ENCODE data around the gene OR6C1. TPM values are rescaled to one million over a fixed set of nuclear protein-coding genes. Genes with fewer than 3 reads are reported as not detected.

The OR6C1 gene
- total and polyA plus RNA-seq, 10 of the 15 experiments (the other 5 are each of a cell fraction or from before 2014, with no cell fraction given): not detected

Other genes with a start within 250 kb of the OR6C1 start
Only the 7 nearest of the 12 such genes appear.
- not detected in 2 replicates for gene OR10A7, start 93.3 kb upstream of the OR6C1 start, total RNA-seq (2014; rRNA removed)
- gene OR10A7, start 93.3 kb upstream of the OR6C1 start, total RNA-seq (2014; rRNA removed; fragmentation: Illumina TruSeq; extraction: Trizol): not detected in 2 replicates
- not detected in 2 replicates for gene OR10A7, start 93.3 kb upstream of the OR6C1 start, total RNA-seq (2021)
- gene OR10A7, start 93.3 kb upstream of the OR6C1 start, polyA plus RNA-seq (2011; rRNA removed): not detected in 2 replicates
- not detected in 2 replicates for gene OR10A7, start 93.3 kb upstream of the OR6C1 start, polyA plus RNA-seq (2014; fragmentation: Illumina TruSeq; extraction: Trizol)
- not detected for gene OR10A7, start 93.3 kb upstream of the OR6C1 start, polyA plus RNA-seq (2014; fragmentation: Nextera tagmentation; extraction: Ambion mirVana)
- not detected in 2 replicates for gene OR10A7, start 93.3 kb upstream of the OR6C1 start, polyA plus RNA-seq (2014; rRNA removed)
- not detected for gene OR10A7, start 93.3 kb upstream of the OR6C1 start, polyA plus RNA-seq (2016; fragmentation: Nextera tagmentation; extraction: Ambion mirVana)
- gene OR6C74, start 69.7 kb upstream of the OR6C1 start, total RNA-seq (2014; rRNA removed): not detected in 2 replicates
- gene OR6C74, start 69.7 kb upstream of the OR6C1 start, total RNA-seq (2014; rRNA removed; fragmentation: Illumina TruSeq; extraction: Trizol): not detected in 2 replicates
- not detected in 2 replicates for gene OR6C74, start 69.7 kb upstream of the OR6C1 start, total RNA-seq (2021)
- not detected in 2 replicates for gene OR6C74, start 69.7 kb upstream of the OR6C1 start, polyA plus RNA-seq (2011; rRNA removed)
- gene OR6C74, start 69.7 kb upstream of the OR6C1 start, polyA plus RNA-seq (2014; fragmentation: Illumina TruSeq; extraction: Trizol): not detected in 2 replicates
- gene OR6C74, start 69.7 kb upstream of the OR6C1 start, polyA plus RNA-seq (2014; fragmentation: Nextera tagmentation; extraction: Ambion mirVana): not detected
- not detected in 2 replicates for gene OR6C74, start 69.7 kb upstream of the OR6C1 start, polyA plus RNA-seq (2014; rRNA removed)
- gene OR6C74, start 69.7 kb upstream of the OR6C1 start, polyA plus RNA-seq (2016; fragmentation: Nextera tagmentation; extraction: Ambion mirVana): not detected
- gene OR6C6, start 17.8 kb upstream of the OR6C1 start, total RNA-seq (2014; rRNA removed): not detected in 2 replicates
- gene OR6C6, start 17.8 kb upstream of the OR6C1 start, total RNA-seq (2014; rRNA removed; fragmentation: Illumina TruSeq; extraction: Trizol): not detected in 2 replicates
- not detected in 2 replicates for gene OR6C6, start 17.8 kb upstream of the OR6C1 start, total RNA-seq (2021)
- gene OR6C6, start 17.8 kb upstream of the OR6C1 start, polyA plus RNA-seq (2011; rRNA removed): not detected in 2 replicates
- gene OR6C6, start 17.8 kb upstream of the OR6C1 start, polyA plus RNA-seq (2014; fragmentation: Illumina TruSeq; extraction: Trizol): not detected in 2 replicates
- gene OR6C6, start 17.8 kb upstream of the OR6C1 start, polyA plus RNA-seq (2014; fragmentation: Nextera tagmentation; extraction: Ambion mirVana): not detected
- gene OR6C6, start 17.8 kb upstream of the OR6C1 start, polyA plus RNA-seq (2014; rRNA removed): not detected in 2 replicates
- gene OR6C6, start 17.8 kb upstream of the OR6C1 start, polyA plus RNA-seq (2016; fragmentation: Nextera tagmentation; extraction: Ambion mirVana): not detected
- gene OR6C3, start 16.4 kb downstream of the OR6C1 start, total RNA-seq (2014; rRNA removed): not detected in 2 replicates
- gene OR6C3, start 16.4 kb downstream of the OR6C1 start, total RNA-seq (2014; rRNA removed; fragmentation: Illumina TruSeq; extraction: Trizol): not detected in 2 replicates
- gene OR6C3, start 16.4 kb downstream of the OR6C1 start, total RNA-seq (2021): not detected in 2 replicates
- gene OR6C3, start 16.4 kb downstream of the OR6C1 start, polyA plus RNA-seq (2011; rRNA removed): not detected in 2 replicates
- gene OR6C3, start 16.4 kb downstream of the OR6C1 start, polyA plus RNA-seq (2014; fragmentation: Illumina TruSeq; extraction: Trizol): not detected in 2 replicates
- not detected for gene OR6C3, start 16.4 kb downstream of the OR6C1 start, polyA plus RNA-seq (2014; fragmentation: Nextera tagmentation; extraction: Ambion mirVana)
- gene OR6C3, start 16.4 kb downstream of the OR6C1 start, polyA plus RNA-seq (2014; rRNA removed): not detected in 2 replicates
- not detected for gene OR6C3, start 16.4 kb downstream of the OR6C1 start, polyA plus RNA-seq (2016; fragmentation: Nextera tagmentation; extraction: Ambion mirVana)
- gene OR6C75, start 48.6 kb downstream of the OR6C1 start, total RNA-seq (2014; rRNA removed): not detected in 2 replicates
- not detected in 2 replicates for gene OR6C75, start 48.6 kb downstream of the OR6C1 start, total RNA-seq (2014; rRNA removed; fragmentation: Illumina TruSeq; extraction: Trizol)
- gene OR6C75, start 48.6 kb downstream of the OR6C1 start, total RNA-seq (2021): not detected in 2 replicates
- gene OR6C75, start 48.6 kb downstream of the OR6C1 start, polyA plus RNA-seq (2011; rRNA removed): not detected in 2 replicates
- not detected in 2 replicates for gene OR6C75, start 48.6 kb downstream of the OR6C1 start, polyA plus RNA-seq (2014; fragmentation: Illumina TruSeq; extraction: Trizol)
- gene OR6C75, start 48.6 kb downstream of the OR6C1 start, polyA plus RNA-seq (2014; fragmentation: Nextera tagmentation; extraction: Ambion mirVana): not detected
- gene OR6C75, start 48.6 kb downstream of the OR6C1 start, polyA plus RNA-seq (2014; rRNA removed): not detected in 2 replicates
- not detected for gene OR6C75, start 48.6 kb downstream of the OR6C1 start, polyA plus RNA-seq (2016; fragmentation: Nextera tagmentation; extraction: Ambion mirVana)
- gene OR6C65, start 86.2 kb downstream of the OR6C1 start, total RNA-seq (2014; rRNA removed): not detected in 2 replicates
- gene OR6C65, start 86.2 kb downstream of the OR6C1 start, total RNA-seq (2014; rRNA removed; fragmentation: Illumina TruSeq; extraction: Trizol): not detected in 2 replicates
- not detected in 2 replicates for gene OR6C65, start 86.2 kb downstream of the OR6C1 start, total RNA-seq (2021)
- gene OR6C65, start 86.2 kb downstream of the OR6C1 start, polyA plus RNA-seq (2011; rRNA removed): not detected in 2 replicates
- not detected in 2 replicates for gene OR6C65, start 86.2 kb downstream of the OR6C1 start, polyA plus RNA-seq (2014; fragmentation: Illumina TruSeq; extraction: Trizol)
- gene OR6C65, start 86.2 kb downstream of the OR6C1 start, polyA plus RNA-seq (2014; fragmentation: Nextera tagmentation; extraction: Ambion mirVana): not detected
- gene OR6C65, start 86.2 kb downstream of the OR6C1 start, polyA plus RNA-seq (2014; rRNA removed): not detected in 2 replicates
- gene OR6C65, start 86.2 kb downstream of the OR6C1 start, polyA plus RNA-seq (2016; fragmentation: Nextera tagmentation; extraction: Ambion mirVana): not detected
- not detected in 2 replicates for gene OR6C76, start 111.9 kb downstream of the OR6C1 start, total RNA-seq (2014; rRNA removed)
- gene OR6C76, start 111.9 kb downstream of the OR6C1 start, total RNA-seq (2014; rRNA removed; fragmentation: Illumina TruSeq; extraction: Trizol): not detected in 2 replicates
- gene OR6C76, start 111.9 kb downstream of the OR6C1 start, total RNA-seq (2021): not detected in 2 replicates
- gene OR6C76, start 111.9 kb downstream of the OR6C1 start, polyA plus RNA-seq (2011; rRNA removed): not detected in 2 replicates
- gene OR6C76, start 111.9 kb downstream of the OR6C1 start, polyA plus RNA-seq (2014; fragmentation: Illumina TruSeq; extraction: Trizol): not detected in 2 replicates
- gene OR6C76, start 111.9 kb downstream of the OR6C1 start, polyA plus RNA-seq (2014; fragmentation: Nextera tagmentation; extraction: Ambion mirVana): not detected
- gene OR6C76, start 111.9 kb downstream of the OR6C1 start, polyA plus RNA-seq (2014; rRNA removed): not detected in 2 replicates
- not detected for gene OR6C76, start 111.9 kb downstream of the OR6C1 start, polyA plus RNA-seq (2016; fragmentation: Nextera tagmentation; extraction: Ambion mirVana)